Renal cortex interstitium (tissue), 11 donors: Measurements from ENCODE around the gene THRAP3. TPM values are rescaled to one million over a fixed set of nuclear protein-coding genes. Genes with fewer than 3 reads are reported as not detected.

Experiments
- DNase-seq, 11 donors: peaks; one replicate each; pipeline ENCODE4 v3.0.0-alpha.2; 2013; ENCODE audit warnings: low read depth in 9 of 11, low spot score in 4 of 11; ENCODE audit errors: extremely low read depth in 1 of 11
- polyA plus RNA-seq, 3 donors: library from polyadenylated mRNA; unstranded; fragments of 120-200 nt; gene quantifications; one replicate each; pipeline ENCODE4 v1.2.1, GENCODE V29; 2013; ENCODE audit not compliant: insufficient read length in 3 of 3

THRAP3 gene
- polyA plus RNA-seq, 3 donors, result 145 to 151 (median 147) TPM

DNA sequence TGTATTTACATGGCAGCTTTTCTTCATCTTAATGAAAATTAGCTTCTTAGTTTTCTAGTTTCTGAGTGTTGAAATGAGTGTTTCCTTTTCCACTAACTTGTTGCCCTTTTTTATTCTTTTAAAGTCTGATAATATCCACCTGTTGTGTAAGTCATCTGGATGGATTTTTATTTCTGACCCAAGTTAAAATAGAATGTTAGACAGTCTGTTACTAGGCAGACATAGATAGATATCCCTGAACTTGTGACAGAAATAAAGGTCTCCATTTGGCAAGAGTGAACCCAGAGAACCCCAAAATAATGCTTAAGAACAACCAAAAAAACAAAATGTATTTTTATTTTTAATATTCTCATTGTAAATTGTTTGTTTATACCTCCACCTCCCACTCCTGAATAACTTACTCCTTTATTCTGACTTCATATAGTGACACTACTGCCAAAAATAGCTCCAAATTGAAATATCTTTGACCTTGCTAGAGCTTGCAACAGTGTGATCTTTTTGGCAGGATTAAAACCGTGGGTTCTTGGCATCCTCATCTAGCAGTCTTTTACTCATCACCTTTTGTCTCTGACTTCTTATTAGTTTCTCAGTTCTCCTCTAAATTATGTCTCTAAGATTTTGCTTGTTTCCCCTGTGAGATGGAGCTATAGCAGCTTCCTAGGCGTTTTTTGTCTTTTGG lies 55.0 kb downstream of the THRAP3 start:
- no peak for DNase-seq

GRCh38 chr1:36279789-36280296 lies 55.6 kb downstream of the THRAP3 start:
- DNase-seq, result no peak

GRCh38 chr1:36284061-36284460 lies 59.8 kb downstream of the THRAP3 start:
- DNase-seq, result no peak

DNA sequence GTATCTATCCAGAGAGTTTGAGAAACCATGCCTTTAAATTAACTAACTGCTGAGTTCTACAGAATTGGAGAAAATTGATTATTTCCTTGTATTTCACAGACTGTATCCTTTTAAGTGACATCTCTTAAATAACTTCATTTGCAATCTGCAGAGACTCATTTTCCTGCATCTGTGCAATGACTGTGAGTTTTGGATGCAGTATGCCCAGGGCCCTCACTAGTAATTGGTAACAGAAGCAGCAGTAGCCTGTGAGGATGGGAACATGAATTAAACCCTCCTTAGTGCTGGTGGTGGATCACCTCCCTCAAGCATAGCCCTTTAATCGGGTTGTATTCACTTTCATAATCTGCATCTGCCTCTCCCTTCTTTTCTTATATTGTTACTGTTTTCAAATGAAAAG lies 60.3 kb downstream of the THRAP3 start:
- no peak for DNase-seq

DNA sequence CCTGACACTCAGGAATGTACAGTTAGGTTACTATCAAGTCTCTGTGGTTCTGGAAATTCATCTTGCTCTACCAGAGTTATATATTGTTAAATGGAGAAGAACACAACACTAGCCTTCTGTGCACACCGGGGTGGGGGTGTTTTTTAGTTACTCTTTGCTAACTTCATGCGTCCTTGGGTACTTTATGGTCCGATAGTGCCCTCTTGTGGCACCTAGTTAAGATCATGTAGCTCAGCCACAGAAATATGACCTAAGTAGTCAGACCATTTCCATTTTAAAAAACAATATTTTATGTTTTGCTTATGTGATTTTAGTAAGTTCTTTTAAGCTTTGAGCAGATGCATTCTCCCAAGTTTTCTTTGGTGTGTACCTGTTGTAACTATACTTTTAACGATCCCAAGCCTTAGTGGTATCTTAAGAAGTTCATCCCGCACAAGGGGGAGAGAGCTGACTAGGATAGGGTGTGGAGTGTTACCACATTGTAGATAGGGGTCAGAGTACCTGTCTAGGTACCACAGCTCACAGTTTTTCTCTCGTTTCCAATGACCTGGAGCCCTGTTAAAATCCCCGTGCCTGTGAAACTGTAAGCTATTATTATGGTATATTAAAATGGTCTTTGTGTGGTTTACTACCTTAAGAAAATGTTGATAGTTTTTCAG lies 61.3 kb downstream of the THRAP3 start:
- peak; percentile 61 to 86 (median 76) for DNase-seq

DNA sequence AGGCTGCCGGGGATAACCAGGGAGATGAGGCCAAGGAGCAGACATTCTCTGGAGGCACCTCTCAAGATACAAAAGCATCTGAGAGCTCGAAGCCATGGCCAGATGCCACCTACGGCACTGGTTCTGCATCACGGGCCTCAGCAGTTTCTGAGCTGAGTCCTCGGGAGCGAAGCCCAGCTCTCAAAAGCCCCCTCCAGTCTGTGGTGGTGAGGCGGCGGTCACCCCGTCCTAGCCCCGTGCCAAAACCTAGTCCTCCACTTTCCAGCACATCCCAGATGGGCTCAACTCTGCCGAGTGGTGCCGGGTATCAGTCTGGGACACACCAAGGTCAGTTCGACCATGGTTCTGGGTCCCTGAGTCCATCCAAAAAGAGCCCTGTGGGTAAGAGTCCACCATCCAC lies 62.6 kb downstream of the THRAP3 start:
- no peak for DNase-seq

DNA sequence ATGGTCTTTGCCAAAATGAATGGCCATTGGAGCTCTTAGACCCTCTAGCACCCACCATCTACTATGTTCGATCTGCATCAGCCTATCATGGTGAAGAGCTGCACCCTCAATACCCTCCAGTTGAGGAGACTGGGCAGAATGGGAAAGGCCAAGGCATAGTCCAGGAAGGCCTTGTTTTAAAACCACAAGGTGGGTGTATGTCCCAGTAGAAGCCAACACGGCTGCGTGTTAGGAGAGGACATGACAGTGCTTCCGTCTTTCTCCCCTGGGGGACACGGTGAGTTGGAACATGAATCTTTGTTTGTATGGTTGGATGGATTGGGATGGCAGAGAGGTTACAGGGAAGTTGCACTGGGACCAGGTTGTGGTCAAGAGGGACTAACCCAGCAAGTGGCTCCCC lies 63.4 kb downstream of the THRAP3 start:
- DNase-seq, result no peak

- no peak for DNase-seq
Measured at GRCh38 chr1:36295390-36295789, 71.1 kb downstream of the THRAP3 start.

GRCh38 chr1:36297062-36297461 lies 72.8 kb downstream of the THRAP3 start:
- no peak for DNase-seq

DNA sequence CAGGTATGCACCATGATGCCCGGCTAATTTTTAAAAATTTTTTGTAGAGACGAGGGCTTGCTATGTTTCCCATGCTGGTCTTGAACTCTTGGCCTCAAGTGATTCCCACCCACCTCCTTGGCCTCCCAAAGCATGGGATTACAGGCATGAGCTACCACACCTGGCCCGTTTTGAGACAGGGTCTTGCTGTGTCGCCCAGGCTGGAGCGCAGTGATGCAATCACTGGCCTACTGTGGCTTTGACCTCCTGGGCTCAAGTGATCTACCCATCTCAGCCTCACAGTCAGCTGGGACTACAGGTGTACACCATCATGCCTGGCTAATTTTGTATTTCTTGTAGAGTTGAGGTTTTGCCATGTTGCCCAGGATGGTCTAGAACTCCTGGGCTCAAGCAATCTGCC lies 74.4 kb downstream of the THRAP3 start:
- no peak for DNase-seq

DNA sequence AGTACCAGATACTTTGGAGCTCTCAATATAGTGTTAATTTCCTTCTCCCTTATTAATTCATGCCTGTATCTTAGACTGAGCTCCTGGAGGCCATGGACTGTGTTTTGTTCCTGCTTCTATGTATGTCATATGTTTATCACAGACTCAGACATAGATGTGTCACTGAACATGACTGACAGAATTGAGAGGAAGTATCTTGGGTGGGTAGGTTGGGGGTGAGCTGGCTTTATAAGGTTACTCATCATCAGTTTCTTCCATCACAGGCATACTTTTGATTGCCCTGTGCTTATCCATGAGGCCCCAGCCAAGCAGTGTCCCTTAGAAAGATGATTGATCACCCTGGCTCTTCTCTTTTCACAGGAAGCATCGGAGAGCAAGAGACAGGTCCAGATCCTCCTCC lies 76.3 kb downstream of the THRAP3 start:
- no peak for DNase-seq

GRCh38 chr1:36301220-36301619 lies 77.0 kb downstream of the THRAP3 start:
- no peak for DNase-seq

DNA sequence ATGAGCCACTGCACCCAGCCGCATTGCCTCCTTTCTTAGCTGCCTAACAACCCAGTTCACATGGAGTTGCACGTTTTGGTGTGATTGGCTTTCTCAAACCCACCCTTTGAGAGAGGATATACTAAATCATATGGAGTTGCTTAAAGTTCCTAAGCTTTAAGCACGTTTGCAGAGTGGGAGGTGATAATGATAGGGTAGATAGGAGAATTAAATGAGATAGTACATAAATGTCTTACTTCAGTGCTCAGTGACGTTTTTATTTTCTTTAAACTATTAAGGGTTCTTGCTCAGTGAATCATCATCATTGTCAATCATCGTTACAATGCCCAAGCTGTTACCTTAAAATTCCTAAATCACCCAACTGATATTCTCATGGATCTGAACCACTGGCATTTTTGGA lies 79.0 kb downstream of the THRAP3 start:
- no peak for DNase-seq

- DNase-seq, result no peak
Measured at GRCh38 chr1:36303650-36304360, 79.6 kb downstream of the THRAP3 start.

GRCh38 chr1:36304521-36304920 lies 80.3 kb downstream of the THRAP3 start:
- no peak for DNase-seq

DNA sequence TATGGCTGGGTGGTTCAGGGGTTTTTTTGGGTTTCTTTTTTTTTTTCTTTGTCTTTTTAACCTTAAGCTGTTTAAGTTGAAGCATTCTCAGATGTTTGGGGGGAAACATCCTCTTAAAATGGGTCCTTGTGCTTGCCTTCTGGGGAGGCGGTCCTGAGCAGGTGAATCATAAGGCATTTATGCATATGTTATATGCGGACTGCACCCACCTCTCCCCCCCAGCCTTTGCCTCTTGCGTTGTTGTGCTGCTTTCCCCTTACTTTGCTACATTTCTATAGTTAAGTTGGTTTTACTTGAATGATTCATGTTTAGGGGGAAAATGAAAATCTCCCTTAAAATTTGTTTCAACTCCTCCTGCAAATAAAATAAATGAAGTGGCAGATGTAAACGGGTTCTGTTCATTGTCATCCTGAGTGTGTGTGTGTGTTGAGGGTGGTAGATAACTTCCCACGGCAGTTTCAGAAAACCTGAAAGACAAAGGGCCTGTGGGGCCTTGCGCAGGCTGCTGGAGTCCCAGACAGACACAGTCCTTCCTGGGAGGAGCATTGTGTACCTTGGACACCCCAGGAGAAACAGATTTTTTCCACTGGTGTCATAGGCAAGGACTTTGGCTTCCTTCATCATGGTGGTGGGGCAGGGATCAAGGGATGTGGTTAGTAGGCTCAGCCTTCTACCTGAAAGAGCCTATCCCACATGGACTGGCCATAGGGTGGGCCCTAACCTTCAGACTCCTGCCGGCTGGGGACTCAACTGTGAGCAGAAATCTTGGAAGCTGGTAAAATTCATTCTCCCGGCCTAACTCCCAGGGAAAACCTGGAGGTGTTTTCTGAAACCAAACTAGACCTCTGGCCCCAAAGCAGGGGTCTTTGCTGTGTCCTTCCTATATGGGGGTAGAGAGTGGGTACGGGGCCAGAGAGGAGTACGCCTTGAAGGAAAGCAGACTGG lies 81.0 kb downstream of the THRAP3 start:
- no peak for DNase-seq

- peak in 1 of 11 donors; percentile 28 for DNase-seq
Measured at GRCh38 chr1:36305915-36306209, 81.6 kb downstream of the THRAP3 start.

DNA sequence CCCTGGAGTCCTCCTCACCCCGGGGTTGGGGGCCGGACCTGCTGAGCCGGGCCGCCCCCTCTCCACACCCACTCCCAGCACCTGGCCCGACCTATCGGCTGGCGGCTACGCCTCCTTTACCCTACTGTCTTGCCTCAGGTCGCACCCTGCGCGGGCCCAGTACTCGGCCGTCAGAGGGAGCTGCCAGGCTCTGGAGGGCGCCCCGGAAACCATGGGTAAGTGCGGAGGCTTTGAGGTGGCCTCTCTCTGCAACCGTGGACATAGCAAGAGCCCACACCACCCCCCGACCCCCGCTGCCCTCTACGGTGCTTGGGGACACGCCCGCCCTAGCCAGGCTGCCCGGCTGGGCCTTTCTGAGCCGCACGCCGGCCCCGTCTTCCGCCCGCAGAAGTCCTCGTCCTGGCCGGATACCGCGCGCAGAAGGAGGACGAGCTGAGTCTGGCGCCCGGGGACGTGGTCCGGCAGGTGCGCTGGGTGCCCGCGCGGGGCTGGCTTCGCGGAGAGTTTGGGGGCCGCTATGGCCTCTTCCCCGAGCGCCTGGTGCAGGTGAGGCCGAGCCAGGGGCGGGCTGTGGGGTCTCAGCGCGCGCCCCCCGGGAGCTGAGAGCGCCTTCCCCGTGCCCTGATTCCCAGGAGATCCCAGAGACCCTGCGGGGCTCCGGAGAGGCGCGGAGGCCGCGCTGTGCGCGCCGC lies 82.1 kb downstream of the THRAP3 start, which contains the start of gene SH3D21:
Gene SH3D21 (plus strand): TSS at position 159 of the 692 bp plus-strand sequence. CDS start 53 bp downstream, at position 212.
- peak in 2 of 11 donors; percentile 32 to 42 for DNase-seq
